Measurements from ENCODE around the gene DCN. TPM values are rescaled to one million over a fixed set of nuclear protein-coding genes. Genes with fewer than 3 reads are reported as not detected.

The DCN gene
- total and polyA plus RNA-seq, 8 donors, result 28.9 to 217 (median 51.3) TPM

- H3K4me1 ChIP-seq, result no peaks in the 10 kb centered on the region
- H3K27ac ChIP-seq, result peak overlapping the region in 1 of 4 donors; percentile 39
- H3K9me3 ChIP-seq, result no peaks in the 10 kb centered on the region
- ATAC-seq (peak in 3 of 4 donors; percentile 65 to 75 (median 69)), DNase-seq (peak in 1 of 6 donors; percentile 16), FAIRE-seq (no peak)
- H3K27me3 ChIP-seq, result no peaks in the 10 kb centered on the region
- no peaks in the 10 kb centered on the region for H3K36me3 ChIP-seq
- H3K4me3 ChIP-seq, result no peak overlapping the region
- peak in 1 of 4 donors; percentile 31 for TF ChIP-seq CTCF (IDR thresholded peaks at IDR 0.05)
- intact Hi-C loops (cut with DNase I), result no loop called here
- 21 to 39% methylated on average over 7 of the region's 7 CpGs for WGBS, 2 donors
Observed at GRCh38 chr12:91178139-91178561, 4.5 kb downstream of the DCN start.

- no peak for FAIRE-seq
- Histone ChIP-seq H3K4me3 (no peak overlapping the region), H3K4me1 (no peaks in the 10 kb centered on the region), H3K27me3 (no peaks in the 10 kb centered on the region), H3K27ac (peak overlapping the region in 1 of 4 donors; percentile 1), H3K36me3 (no peaks in the 10 kb centered on the region), H3K9me3 (no peaks in the 10 kb centered on the region)
- 77 to 87% methylated on average over 1 of the region's 1 CpG for WGBS, 2 donors
- no peak for DNase-seq
- intact Hi-C loops (cut with DNase I), result no loop called here
- TF ChIP-seq CTCF (IDR thresholded peaks at IDR 0.05), result no peak
- ATAC-seq, result no peak
Observed at GRCh38 chr12:91177381-91177780, 5.2 kb downstream of the DCN start.

GRCh38 chr12:91176915-91177314 is 5.7 kb downstream of the DCN start:
- 62 to 69% methylated on average over 3 of the region's 3 CpGs for WGBS, 2 donors
- DNase-seq (no peak), ATAC-seq (no peak), FAIRE-seq (no peak)
- H3K36me3 ChIP-seq, result no peaks in the 10 kb centered on the region
- no peaks in the 10 kb centered on the region for H3K9me3 ChIP-seq
- TF ChIP-seq CTCF (IDR thresholded peaks at IDR 0.05), result no peak
- intact Hi-C loops (cut with DNase I), result no loop called here
- peak overlapping the region in 1 of 4 donors; percentile 1 for H3K27ac ChIP-seq
- H3K27me3 ChIP-seq, result no peaks in the 10 kb centered on the region
- no peak overlapping the region for H3K4me3 ChIP-seq
- no peaks in the 10 kb centered on the region for H3K4me1 ChIP-seq

GRCh38 chr12:91176358-91176757 is 6.3 kb downstream of the DCN start:
- ATAC-seq (no peak), FAIRE-seq (peak; percentile 32), DNase-seq (no peak)
- H3K9me3 ChIP-seq, result no peaks in the 10 kb centered on the region
- no peak overlapping the region for H3K27ac ChIP-seq
- no peaks in the 10 kb centered on the region for H3K27me3 ChIP-seq
- TF ChIP-seq CTCF (IDR thresholded peaks at IDR 0.05), result no peak
- no peaks in the 10 kb centered on the region for H3K36me3 ChIP-seq
- WGBS, 2 donors, result 76 to 88% methylated on average over 2 of the region's 2 CpGs
- H3K4me1 ChIP-seq, result no peaks in the 10 kb centered on the region
- no peak overlapping the region for H3K4me3 ChIP-seq
- intact Hi-C loops (cut with DNase I), result no loop called here

GRCh38 chr12:91173124-91173523 is 9.5 kb downstream of the DCN start:
- no peaks in the 10 kb centered on the region for H3K27me3 ChIP-seq
- no peaks in the 10 kb centered on the region for H3K9me3 ChIP-seq
- no peak overlapping the region for H3K4me3 ChIP-seq
- H3K27ac ChIP-seq, result no peak overlapping the region
- no peaks in the 10 kb centered on the region for H3K4me1 ChIP-seq
- ATAC-seq, result peak in 2 of 4 donors; percentile 16 to 27
- WGBS, 2 donors, result 50 to 64% methylated on average over 1 of the region's 1 CpG
- no peaks in the 10 kb centered on the region for H3K36me3 ChIP-seq
- DNase-seq, result no peak
- TF ChIP-seq CTCF (IDR thresholded peaks at IDR 0.05), result no peak
- no peak for FAIRE-seq
- intact Hi-C loops (cut with DNase I), result no loop called here
